ENCODE measurements around the gene STEAP3.

- TF ChIP-seq CTCF (IDR thresholded peaks at IDR 0.05) = no peak
- TF ChIP-seq POLR2A (IDR thresholded peaks at IDR 0.05) = no peak
- no peak for TF ChIP-seq EP300 (IDR thresholded peaks at IDR 0.05)
- no peak for TF ChIP-seq POLR2AphosphoS5 (IDR thresholded peaks at IDR 0.05)
These were observed 2.3 kb downstream of the STEAP3 start for GRCh38 chr2:119225926-119226325.

Measured in suprapubic skin (tissue), 4 donors.